DMS 273 treated with DMSO at 0.1 percent for 48 hours (cell line): ENCODE results near the gene EXOC6B.

Source experiments
- DNase-seq: peaks from one replicate; lab custom pipeline; 2025; lab: John Stamatoyannopoulos, UW

The EXOC6B gene

GRCh38 chr2:72825257-72826155 lies at the start of gene EXOC6B:
Gene EXOC6B (minus strand): TSS chr2:72826033.
- peak; percentile 84 for DNase-seq

GRCh38 chr2:72871880-72872279 lies 46.0 kb upstream of the EXOC6B start:
- no peak for DNase-seq

- DNase-seq: no peak
These were observed 45.2 kb upstream of the EXOC6B start for GRCh38 chr2:72871060-72871459.

- DNase-seq: no peak
These were observed 38.7 kb upstream of the EXOC6B start for GRCh38 chr2:72864500-72864899.

- no peak for DNase-seq
These were observed 37.2 kb upstream of the EXOC6B start for GRCh38 chr2:72863046-72863445.

GRCh38 chr2:72862239-72862988 lies 36.6 kb upstream of the EXOC6B start:
- DNase-seq: peak; percentile 65

DNA sequence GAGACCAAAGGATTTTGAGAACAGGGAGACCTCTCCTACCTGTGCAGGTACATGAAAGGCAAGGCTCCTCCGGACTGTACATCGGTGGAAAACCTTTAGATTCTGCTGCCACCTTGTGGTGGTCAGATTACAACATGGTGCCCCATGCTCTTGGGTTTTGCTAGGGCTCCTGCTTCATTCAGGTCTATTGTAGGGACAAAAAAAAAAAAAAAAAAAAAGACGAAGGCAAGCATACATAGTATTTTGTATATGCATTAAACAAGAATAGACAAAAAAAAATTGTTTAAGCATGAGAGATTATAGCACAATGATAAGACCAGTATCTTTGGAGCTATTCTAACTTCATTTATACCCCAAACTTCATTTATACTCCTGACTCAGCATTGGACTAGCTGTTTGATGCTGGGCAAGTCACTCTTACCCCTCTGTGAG lies 34.0 kb upstream of the EXOC6B start:
- peak; percentile 3 for DNase-seq

- DNase-seq: no peak
These were observed 25.5 kb upstream of the EXOC6B start for GRCh38 chr2:72851333-72851732.

DNA sequence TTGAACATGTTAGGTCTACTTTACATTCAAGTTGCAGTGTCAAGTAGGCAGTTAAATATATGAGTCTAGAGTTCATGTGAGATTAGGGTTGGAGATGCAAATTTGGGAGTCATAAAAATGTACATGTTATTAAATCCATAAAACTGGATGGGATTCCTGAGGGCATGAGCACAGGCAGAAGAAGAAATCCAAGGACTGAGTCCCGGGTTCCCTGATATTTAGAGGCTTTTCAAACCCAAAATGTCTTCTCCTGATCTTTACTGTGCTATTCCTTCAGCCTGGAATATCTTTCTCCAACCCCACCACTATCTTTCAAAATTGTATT lies 23.3 kb upstream of the EXOC6B start:
- DNase-seq: no peak

- DNase-seq: no peak
These were observed 22.8 kb upstream of the EXOC6B start for GRCh38 chr2:72848436-72849137.

- no peak for DNase-seq
These were observed 21.9 kb upstream of the EXOC6B start for GRCh38 chr2:72847534-72848315.

- no peak for DNase-seq
These were observed 20.6 kb upstream of the EXOC6B start for GRCh38 chr2:72846171-72847095.

DNA sequence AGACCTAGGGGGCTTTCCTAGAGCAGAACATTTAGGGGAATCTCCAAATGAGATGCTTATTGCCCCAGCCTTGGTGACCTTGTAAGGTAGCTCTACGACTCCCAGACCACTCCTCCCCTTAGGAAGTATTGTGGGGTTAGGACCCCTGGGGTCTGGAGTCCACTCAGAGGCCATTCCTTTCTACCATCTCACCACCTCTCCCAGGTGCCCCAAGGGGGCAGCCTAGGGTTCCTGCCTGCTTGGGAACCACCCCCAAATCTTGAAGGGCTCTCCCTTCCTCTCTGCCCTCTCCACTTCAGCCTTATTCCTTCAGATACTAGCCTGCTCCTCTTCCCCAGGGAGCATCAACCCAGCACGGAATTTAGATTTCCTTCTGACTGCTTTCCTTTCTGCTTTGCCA lies 17.5 kb upstream of the EXOC6B start:
- DNase-seq: no peak

DNA sequence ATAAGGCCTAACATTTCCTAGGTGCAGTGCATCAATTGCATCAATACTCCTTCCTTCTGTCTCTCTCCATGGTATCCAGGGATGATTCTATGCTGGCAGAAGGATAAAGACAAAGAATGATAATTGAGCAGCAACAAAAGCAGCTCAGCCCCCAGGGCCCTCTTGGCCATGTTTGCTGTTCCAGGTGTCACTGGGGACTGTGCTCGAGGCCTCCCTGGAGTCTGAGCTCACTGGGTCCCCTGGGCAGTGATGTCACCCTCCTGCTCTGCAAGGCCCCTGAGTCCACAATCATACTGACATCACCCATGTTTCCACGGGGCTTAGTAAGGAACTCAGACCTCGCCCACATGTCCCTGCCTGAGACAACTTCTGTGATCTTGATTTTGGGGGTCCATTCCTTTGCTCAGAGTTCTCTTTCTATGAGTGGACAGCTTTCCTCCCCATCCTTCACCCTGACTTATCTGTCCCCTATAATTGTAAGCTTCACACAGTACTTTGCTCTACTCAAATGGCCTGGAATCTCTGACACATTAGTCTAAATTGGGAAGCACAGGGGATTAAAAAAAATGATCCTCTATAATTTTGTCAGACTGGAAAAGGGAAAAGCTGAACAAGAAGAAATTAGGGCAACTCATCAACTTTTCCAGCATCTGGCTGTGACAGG lies 15.8 kb upstream of the EXOC6B start:
- no peak for DNase-seq

DNA sequence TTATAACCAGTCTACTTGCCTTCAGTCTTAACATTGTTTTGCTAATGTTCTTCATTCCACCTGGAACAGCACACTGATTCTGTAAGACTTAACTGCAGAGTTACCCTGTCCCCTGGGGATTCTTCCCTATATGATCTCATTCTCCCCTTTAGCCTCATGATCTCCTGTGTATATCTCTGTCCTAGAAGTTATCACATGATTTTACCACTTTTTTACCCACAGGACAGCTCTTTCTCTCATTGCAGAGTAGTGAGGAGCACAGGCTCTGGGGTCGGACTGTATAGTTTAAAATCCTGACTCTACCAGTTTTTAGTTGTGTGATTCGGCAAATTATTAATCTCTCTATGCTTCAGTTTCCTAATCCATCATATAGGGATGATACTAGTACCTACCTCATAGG lies 14.2 kb upstream of the EXOC6B start:
- DNase-seq: no peak

- no peak for DNase-seq
These were observed 11.3 kb upstream of the EXOC6B start for GRCh38 chr2:72837171-72837570.

DNA sequence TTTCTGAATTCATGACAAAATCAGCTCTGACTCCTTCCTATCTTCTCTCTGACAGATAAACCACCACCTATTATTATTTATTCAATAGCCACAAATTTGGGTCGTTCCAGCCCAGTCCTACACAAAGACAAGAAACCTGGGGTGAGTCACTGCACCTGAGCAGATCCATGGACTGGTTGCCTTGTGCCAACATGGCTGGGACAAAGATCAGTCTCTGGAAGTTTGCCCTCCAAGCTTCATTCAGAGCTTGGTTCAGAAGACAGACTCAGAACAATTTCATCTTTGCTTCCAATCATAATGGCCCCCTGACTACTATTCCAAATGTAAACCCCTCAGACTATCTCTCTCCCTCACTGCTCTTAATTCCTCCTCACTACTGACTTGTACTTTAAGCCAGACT lies 9.6 kb upstream of the EXOC6B start:
- no peak for DNase-seq

GRCh38 chr2:72834596-72834995 lies 8.8 kb upstream of the EXOC6B start:
- no peak for DNase-seq

DNA sequence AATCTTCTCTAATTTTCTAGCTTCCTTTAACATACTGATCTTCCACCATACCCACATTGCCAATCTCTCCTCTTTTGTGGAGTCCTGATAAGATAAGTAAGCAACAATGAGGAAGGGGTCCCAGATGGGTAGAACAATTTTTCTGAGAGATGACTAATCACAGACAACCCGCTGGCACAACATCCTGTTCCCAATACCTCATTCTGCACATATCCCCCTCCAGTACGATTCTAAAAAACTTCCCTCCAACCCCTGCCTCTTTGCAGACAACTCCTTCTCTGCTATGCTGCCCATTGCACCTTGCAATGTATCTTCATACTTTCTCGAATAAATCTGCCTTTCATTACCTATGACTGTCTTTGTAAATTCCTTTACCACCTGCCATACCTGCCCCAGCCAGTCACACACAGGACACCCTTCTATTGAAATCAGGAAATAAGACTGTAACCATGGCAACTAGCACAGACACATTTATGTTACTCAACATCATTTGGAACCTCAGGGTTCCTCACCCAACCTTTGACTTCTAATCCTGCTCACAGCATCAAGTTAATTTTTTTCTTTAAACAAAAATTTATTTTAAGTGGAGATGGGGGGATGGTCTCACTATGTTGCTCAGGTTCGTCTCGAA lies 7.4 kb upstream of the EXOC6B start:
- DNase-seq: no peak

DNA sequence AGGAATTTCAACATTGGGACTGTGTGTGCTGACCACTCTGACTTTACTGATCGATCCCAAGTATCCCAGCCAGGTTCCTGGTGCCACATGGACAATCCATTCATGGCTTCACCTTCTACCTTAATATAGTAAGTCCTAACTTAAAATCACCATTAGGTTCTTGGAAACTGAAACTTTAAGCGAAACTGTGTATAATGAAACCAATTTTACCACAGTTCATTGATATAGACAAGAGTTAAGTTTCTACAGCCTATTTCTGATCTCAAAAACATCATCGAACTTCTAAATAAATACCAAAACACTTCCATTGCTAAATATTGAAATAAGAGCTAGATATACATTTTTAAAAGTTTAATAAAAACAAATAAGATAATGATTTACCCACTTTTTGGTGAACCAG lies 4.4 kb upstream of the EXOC6B start:
- DNase-seq: no peak
